HG03175 (cell line): ENCODE measurements around the gene FAM200B.

ENCODE experiments used
- ATAC-seq: cut with Tn5 transposase; IDR thresholded peaks from one replicate; pipeline ENCODE4 v1.9.1; 2021; ENCODE audit warnings: mild to moderate bottlenecking, moderate library complexity; ENCODE audit not compliant: unreplicated experiment

Gene FAM200B

DNA sequence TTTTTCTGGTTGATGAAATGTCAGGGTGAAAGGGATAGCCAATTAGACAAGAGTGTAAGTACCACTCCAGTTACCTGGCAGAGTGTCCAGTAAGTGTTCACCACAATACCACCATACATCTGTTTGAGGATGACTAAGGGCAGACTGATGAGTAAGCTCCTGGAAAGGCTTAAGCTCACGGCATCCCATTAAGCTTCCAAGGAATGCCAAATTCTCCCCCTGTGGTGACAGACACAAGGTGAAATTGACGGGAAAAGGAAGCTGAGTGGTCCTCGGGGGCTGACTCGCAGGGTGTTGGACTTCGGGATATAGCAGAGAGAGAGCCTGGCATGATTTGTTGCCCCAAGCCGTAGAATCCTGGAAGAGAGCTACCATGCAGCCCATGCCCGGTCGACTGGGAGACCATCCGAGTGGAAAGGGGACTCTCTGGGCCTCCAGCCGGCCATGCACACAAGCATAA, 13.6 kb downstream of the FAM200B start:
- ATAC-seq: no peak

- ATAC-seq: no peak
Observed at GRCh38 chr4:15695729-15696128, 14.1 kb downstream of the FAM200B start.

DNA sequence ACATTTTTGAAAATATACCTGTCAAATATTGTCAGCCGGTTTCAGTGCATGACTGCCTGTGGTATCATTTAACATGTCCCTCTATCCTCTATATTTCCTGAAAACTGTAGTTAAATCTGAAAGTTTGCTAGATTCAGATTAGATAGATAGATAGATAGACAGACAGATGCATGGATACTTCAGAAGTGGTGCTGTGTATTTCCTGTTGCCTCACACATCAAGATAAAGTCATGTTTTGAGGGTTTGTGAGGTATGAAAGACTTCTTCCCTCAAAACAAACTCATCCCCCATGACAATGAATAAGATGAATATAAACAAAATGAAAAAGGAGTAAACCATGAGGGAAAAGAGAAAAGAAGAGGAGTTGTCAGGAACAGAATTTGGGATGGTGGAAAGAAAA, 15.2 kb downstream of the FAM200B start:
- ATAC-seq: no peak

DNA sequence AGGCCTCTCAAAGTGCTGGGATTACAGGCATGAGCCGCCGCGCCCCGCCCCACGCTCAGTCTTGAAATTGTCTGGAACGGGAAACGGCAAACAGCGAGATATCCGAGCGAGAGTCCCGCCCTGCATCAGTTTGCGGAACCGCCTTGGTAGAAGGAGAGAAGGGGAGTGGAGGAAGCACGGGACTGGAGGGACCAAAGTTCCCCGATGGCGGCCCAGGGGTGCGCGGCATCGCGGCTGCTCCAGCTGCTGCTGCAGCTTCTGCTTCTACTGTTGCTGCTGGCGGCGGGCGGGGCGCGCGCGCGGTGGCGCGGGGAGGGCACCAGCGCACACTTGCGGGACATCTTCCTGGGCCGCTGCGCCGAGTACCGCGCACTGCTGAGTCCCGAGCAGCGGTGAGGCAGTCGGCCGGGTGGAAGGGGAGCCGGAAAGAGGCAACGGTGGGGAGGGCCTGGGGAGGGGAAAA, 21.3 kb downstream of the FAM200B start, which contains the start of gene BST1:
Gene BST1 (plus strand): TSS at position 125 of the 463 bp plus-strand sequence. CDS start 80 bp downstream, at position 205.
- ATAC-seq: peak; percentile 67

- no peak for ATAC-seq
Observed at GRCh38 chr4:15703439-15703838, 21.8 kb downstream of the FAM200B start.

DNA sequence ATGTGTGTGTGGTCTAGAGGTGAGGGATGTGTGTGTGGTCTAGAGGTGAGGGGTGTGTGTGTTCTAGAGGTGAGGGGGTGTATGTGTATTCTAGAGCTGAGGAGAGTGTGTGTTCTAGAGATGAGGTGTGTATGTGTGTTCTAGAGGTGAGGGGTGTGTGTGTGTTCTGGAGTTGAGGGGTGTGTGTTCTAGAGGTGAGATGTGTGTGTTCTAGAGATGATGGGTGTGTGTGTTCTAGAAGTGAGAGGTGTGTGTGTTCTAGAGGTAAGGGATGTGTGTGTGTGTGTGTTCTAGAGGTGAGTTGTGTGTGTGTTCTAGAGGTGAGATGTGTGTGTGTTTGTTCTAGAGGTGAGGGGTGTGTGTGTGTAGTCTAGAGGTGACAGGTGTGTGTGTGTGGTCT, 22.5 kb downstream of the FAM200B start:
- ATAC-seq: no peak

DNA sequence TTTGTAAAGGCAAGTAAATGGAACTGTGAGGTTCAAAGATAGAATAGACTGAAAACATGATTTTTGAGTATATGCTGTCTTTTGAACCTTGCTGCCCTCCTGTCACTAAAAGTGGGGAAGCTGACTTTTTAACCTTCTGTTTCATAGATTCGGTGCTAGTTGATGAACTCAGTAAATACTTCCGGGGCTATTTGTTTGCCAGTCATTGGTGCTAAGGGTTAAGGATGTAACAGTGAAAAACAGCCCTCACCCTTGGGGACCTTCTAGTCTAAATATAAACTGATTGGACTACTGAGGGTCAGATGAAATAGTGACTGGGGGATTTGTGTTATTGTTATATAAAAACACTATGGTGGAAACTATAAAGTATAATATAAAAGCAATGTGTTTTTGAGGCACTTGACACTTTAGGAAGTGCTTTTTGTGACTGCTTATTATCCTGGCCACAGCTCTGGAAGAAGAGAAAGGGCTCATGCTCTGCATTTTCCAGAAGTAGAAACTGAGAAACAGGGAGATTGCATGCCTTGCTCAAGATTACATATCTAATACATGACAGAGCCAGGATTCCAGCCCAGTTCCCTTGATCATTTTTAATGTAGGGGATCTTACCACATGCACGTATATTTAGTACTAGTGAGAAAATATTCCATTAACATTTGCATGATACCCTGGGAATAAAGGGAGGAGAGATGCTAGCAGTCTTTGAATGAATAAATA, 25.2 kb downstream of the FAM200B start:
- no peak for ATAC-seq

DNA sequence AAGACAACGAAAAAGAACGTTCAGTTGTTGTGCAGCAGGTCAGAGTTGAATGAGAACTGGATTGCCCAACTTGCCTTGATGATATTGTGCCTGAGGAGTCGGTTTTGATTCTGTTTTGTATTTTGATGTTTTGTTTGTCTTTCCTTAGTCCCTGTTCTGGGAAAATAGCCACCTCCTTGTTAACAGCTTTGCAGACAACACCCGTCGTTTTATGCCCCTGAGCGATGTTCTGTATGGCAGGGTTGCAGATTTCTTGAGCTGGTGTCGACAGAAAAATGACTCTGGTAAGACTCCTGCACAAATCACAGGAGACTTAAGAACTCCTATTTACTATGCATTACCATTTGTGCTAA, 25.7 kb downstream of the FAM200B start:
- ATAC-seq: no peak

- ATAC-seq: no peak
Observed at GRCh38 chr4:15711762-15712161, 30.1 kb downstream of the FAM200B start.

- ATAC-seq: no peak
Observed at GRCh38 chr4:15712214-15712613, 30.6 kb downstream of the FAM200B start.

DNA sequence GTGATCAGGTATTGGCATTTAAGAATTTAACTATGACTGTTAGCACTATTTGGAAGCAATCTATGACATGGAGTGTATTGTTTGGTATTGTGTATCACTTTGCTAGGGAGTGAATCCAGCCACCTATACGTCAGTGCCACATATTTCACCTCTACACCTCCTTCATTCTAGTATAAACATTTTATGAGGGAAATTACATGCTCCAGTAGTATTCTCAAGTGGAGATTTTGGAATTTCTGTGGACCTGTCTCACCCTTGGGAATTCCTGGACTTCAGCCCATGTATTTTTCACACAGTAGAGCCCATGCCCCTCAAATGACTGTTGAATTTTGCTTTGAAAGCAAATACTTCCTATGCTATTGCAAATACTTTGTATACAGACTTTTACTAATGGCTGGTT, 32.5 kb downstream of the FAM200B start:
- no peak for ATAC-seq

GRCh38 chr4:15714646-15715435, 33.2 kb downstream of the FAM200B start:
- no peak for ATAC-seq

GRCh38 chr4:15716115-15716514, 34.5 kb downstream of the FAM200B start:
- ATAC-seq: no peak

GRCh38 chr4:15717086-15717485, 35.5 kb downstream of the FAM200B start:
- ATAC-seq: no peak

- no peak for ATAC-seq
Observed at GRCh38 chr4:15717657-15718416, 36.2 kb downstream of the FAM200B start.

GRCh38 chr4:15718465-15718864, 36.8 kb downstream of the FAM200B start:
- ATAC-seq: no peak

DNA sequence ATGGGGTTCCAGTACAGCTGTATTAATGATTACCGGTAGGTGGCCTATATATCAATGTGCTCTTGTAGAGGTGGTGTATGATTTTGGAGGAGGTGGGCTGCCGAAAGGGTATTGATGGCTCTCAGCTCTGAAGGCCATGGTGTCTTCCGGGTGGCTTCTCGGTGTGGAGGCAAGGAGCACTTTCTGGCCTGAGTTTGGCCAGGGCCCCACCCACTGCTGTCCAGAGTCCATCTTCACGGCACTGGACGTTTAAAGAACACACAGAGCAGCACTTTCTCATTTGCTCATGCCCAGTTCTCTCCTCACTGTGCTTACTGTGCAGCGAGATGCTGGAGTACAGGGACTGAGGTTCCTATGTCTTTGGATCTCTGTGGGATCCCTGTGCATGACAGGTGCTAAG, 37.3 kb downstream of the FAM200B start:
- no peak for ATAC-seq

DNA sequence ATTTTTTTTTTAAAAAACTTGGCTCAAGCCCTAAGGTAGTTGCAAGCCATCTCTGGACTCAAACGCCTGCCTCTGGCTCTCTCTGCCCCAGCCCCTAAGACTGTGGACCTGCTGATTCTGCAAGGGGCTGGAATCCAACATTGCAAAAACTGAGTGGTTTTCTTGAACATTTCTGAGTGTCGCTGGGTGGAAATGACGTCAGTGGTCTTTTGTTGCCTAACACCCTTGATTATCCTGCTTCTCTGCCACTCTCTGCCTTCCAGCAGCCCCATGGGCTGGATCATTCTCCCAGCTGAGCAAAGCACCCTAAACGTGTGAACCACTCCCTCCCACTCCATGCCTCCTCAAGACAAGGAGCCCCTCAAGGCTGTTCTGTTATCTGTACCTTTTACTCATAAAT, 37.9 kb downstream of the FAM200B start:
- no peak for ATAC-seq

GRCh38 chr4:15720851-15721250, 39.2 kb downstream of the FAM200B start:
- ATAC-seq: no peak

GRCh38 chr4:15725608-15726007, 44.0 kb downstream of the FAM200B start:
- ATAC-seq: no peak

DNA sequence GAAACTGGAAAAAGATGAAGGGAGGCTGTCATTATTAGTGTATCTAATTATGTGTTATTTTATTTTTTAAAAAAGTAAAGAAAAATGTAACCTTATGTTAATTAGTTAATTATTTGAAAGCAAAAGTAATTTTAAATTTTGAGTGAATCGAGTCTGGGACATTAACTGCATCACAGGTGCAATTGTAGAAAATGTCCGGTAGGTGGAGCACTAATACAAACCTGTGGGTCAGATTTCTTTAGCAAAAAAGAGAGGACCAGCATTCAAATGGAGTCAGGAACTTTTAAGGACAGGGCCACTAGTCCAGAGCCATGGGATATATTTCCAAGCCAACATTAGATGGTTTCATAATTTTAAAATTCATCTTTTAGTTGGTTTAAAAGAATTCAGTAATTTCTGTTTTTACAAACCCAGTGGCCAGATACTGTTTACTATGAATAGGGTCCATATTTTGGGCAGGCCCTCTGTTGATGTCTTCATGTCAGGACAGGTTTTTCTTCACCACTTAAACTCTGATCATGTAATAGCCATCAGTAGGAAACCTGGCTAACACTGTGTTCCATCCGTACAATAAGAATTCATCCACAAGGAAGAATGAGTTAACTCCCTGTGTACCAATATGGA, 48.4 kb downstream of the FAM200B start:
- peak; percentile 70 for ATAC-seq
